ENCODE data around the gene TUBB6. TPM values are rescaled to one million over a fixed set of nuclear protein-coding genes. Genes with fewer than 3 reads are reported as not detected.

The TUBB6 gene
- total and polyA plus RNA-seq, 2 experiments from 2014 or later: 148 to 329 TPM

DNA sequence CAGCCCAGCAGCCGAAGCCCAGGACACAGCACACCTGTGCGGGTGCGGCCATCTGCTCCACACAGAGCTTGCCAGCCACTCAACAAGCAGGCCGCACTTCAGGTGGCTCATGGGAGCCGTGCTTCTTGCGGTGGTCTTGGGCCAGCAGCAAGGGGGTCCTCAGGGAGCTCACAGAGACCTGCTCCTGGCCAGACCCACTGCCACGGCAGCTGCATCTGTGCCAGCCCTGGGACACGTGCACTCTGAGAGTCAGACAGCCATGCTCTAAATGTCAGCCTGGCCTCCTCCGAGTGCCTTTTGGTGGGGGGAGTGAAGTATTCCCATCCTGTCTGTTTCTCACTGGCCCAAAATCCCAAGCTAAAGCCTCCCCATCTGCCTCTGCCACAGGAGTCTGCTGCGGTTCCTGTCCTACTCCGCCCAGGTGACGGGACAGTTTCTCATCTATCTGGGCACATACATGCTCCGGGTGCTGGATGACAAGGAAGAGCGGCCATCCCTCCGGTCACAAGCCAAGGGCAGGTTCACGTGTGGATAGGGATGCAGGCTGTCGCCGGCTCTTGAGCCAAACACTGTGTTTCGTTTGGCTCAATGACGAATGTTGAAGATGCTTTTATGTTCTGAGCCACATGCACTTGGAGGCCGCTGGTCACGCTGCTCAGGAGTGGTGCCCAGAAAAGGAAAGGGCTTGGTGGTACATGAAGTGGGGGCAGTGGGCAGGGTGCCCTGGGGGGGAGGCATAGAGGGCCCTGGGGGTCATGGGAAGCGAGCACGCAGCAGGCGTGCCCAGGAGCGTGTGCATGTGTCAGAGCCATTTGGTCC is 31.1 kb upstream of the TUBB6 start (continued):
- TF ChIP-seq, protein P1, sequence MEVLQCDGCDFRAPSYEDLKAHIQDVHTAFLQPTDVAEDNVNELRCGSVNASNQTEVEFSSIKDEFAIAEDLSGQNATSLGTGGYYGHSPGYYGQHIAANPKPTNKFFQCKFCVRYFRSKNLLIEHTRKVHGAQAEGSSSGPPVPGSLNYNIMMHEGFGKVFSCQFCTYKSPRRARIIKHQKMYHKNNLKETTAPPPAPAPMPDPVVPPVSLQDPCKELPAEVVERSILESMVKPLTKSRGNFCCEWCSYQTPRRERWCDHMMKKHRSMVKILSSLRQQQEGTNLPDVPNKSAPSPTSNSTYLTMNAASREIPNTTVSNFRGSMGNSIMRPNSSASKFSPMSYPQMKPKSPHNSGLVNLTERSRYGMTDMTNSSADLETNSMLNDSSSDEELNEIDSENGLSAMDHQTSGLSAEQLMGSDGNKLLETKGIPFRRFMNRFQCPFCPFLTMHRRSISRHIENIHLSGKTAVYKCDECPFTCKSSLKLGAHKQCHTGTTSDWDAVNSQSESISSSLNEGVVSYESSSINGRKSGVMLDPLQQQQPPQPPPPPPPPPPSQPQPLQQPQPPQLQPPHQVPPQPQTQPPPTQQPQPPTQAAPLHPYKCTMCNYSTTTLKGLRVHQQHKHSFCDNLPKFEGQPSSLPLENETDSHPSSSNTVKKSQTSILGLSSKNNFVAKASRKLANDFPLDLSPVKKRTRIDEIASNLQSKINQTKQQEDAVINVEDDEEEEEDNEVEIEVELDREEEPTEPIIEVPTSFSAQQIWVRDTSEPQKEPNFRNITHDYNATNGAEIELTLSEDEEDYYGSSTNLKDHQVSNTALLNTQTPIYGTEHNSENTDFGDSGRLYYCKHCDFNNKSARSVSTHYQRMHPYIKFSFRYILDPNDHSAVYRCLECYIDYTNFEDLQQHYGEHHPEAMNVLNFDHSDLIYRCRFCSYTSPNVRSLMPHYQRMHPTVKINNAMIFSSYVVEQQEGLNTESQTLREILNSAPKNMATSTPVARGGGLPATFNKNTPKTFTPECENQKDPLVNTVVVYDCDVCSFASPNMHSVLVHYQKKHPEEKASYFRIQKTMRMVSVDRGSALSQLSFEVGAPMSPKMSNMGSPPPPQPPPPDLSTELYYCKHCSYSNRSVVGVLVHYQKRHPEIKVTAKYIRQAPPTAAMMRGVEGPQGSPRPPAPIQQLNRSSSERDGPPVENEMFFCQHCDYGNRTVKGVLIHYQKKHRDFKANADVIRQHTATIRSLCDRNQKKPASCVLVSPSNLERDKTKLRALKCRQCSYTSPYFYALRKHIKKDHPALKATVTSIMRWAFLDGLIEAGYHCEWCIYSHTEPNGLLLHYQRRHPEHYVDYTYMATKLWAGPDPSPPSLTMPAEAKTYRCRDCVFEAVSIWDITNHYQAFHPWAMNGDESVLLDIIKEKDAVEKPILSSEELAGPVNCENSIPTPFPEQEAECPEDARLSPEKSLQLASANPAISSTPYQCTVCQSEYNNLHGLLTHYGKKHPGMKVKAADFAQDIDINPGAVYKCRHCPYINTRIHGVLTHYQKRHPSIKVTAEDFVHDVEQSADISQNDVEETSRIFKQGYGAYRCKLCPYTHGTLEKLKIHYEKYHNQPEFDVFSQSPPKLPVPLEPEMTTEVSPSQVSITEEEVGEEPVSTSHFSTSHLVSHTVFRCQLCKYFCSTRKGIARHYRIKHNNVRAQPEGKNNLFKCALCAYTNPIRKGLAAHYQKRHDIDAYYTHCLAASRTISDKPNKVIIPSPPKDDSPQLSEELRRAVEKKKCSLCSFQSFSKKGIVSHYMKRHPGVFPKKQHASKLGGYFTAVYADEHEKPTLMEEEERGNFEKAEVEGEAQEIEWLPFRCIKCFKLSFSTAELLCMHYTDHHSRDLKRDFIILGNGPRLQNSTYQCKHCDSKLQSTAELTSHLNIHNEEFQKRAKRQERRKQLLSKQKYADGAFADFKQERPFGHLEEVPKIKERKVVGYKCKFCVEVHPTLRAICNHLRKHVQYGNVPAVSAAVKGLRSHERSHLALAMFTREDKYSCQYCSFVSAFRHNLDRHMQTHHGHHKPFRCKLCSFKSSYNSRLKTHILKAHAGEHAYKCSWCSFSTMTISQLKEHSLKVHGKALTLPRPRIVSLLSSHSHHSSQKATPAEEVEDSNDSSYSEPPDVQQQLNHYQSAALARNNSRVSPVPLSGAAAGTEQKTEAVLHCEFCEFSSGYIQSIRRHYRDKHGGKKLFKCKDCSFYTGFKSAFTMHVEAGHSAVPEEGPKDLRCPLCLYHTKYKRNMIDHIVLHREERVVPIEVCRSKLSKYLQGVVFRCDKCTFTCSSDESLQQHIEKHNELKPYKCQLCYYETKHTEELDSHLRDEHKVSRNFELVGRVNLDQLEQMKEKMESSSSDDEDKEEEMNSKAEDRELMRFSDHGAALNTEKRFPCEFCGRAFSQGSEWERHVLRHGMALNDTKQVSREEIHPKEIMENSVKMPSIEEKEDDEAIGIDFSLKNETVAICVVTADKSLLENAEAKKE (CRISPR knock-in tag; IDR thresholded peaks at IDR 0.05): no peak
- TF ChIP-seq EZH2phosphoT487 (IDR thresholded peaks at IDR 0.05; ENCODE audit: unreplicated experiment): no peak

DNA sequence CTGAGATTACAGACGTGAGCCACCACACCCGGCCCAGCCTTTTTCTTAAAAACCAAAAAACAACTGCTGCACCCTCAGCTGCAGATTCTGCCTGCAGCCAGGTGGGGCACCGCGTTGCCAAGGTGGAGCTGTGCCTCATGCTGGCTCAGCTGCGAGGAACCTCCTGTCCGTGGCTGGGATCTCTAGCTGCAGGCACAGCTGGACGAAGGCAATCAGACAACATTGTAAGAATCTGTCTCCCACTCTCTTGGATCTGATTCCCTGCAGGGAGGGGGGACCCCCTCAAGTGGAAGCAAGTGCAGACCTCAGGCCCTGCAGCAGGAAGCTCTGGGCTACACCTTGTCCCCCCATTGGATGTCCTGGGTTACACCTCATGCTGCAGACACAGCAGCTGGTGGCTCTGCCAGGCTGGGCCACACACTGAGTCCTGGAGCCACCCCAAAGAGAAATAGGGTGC is 29.8 kb upstream of the TUBB6 start:
- Histone ChIP-seq H3K79me2 (replicated peaks; ENCODE audit: insufficient read depth) (no peaks in the 10 kb centered on the region), H3K9me2 (ENCODE audit: insufficient read depth) (no peaks in the 10 kb centered on the region), H2AFZ (peak overlapping the region; percentile 90; the same call in 1 of the 2 replicates), H4K20me1 (replicated peaks; ENCODE audit: insufficient read depth) (no peaks in the 10 kb centered on the region), H3F3A (replicated peaks; ENCODE audit: low read depth) (no peaks in the 10 kb centered on the region; the same call in none of the 2 replicates), H3K36me3 (ENCODE audit: insufficient read depth) (no peaks in the 10 kb centered on the region), H3K27ac (ENCODE audit: low read depth) (peak overlapping the region; percentile 63), H3K4me1 (ENCODE audit: insufficient read depth) (peaks cover 10% of the 10 kb centered on the region; the same call in 1 of the 2 replicates), H3K4me2 (peak overlapping the region; percentile 67; the same call in 1 of the 2 replicates), H3K27me3 (ENCODE audit: insufficient read depth) (no peaks in the 10 kb centered on the region), H3K4me3 (no peak overlapping the region)
- no peak overlapping the region for H3K27ac Mint-ChIP-seq
- H3K36me3 Mint-ChIP-seq (ENCODE audit: low read depth): no peaks in the 10 kb centered on the region
- no peaks in the 10 kb centered on the region for H3K9me3 Mint-ChIP-seq
- peaks cover 31% of the 10 kb centered on the region for H3K4me1 Mint-ChIP-seq
- H3K27me3 Mint-ChIP-seq (ENCODE audit: insufficient read depth, low read depth, poor library complexity): peaks cover 14% of the 10 kb centered on the region
- H3K4me3 Mint-ChIP-seq: no peak overlapping the region
- peak; percentile 46 for ATAC-seq
- DNase-seq (ENCODE audit: low spot score): peak; percentile 62
- TF ChIP-seq, protein P2, sequence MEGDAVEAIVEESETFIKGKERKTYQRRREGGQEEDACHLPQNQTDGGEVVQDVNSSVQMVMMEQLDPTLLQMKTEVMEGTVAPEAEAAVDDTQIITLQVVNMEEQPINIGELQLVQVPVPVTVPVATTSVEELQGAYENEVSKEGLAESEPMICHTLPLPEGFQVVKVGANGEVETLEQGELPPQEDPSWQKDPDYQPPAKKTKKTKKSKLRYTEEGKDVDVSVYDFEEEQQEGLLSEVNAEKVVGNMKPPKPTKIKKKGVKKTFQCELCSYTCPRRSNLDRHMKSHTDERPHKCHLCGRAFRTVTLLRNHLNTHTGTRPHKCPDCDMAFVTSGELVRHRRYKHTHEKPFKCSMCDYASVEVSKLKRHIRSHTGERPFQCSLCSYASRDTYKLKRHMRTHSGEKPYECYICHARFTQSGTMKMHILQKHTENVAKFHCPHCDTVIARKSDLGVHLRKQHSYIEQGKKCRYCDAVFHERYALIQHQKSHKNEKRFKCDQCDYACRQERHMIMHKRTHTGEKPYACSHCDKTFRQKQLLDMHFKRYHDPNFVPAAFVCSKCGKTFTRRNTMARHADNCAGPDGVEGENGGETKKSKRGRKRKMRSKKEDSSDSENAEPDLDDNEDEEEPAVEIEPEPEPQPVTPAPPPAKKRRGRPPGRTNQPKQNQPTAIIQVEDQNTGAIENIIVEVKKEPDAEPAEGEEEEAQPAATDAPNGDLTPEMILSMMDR (conservative IDR thresholded peaks at IDR 0.05; ENCODE audit: low read depth in 2 of 2): peak; percentile 49 to 56
- TF ChIP-seq, protein P1 (CRISPR knock-in tag; IDR thresholded peaks at IDR 0.05): no peak
